ENCODE data around the gene RNU2-1. TPM values are rescaled to one million over a fixed set of nuclear protein-coding genes. Genes with fewer than 3 reads are reported as not detected.
"Not testable (repeated sequence)": the region's sequence is repeated elsewhere in the genome, so short reads cannot be mapped to it uniquely, and the experiment has no call there.

RNU2-1 gene
- total RNA-seq, 2 experiments from 2014 or later, result 6,842 to 7,042 TPM

DNA sequence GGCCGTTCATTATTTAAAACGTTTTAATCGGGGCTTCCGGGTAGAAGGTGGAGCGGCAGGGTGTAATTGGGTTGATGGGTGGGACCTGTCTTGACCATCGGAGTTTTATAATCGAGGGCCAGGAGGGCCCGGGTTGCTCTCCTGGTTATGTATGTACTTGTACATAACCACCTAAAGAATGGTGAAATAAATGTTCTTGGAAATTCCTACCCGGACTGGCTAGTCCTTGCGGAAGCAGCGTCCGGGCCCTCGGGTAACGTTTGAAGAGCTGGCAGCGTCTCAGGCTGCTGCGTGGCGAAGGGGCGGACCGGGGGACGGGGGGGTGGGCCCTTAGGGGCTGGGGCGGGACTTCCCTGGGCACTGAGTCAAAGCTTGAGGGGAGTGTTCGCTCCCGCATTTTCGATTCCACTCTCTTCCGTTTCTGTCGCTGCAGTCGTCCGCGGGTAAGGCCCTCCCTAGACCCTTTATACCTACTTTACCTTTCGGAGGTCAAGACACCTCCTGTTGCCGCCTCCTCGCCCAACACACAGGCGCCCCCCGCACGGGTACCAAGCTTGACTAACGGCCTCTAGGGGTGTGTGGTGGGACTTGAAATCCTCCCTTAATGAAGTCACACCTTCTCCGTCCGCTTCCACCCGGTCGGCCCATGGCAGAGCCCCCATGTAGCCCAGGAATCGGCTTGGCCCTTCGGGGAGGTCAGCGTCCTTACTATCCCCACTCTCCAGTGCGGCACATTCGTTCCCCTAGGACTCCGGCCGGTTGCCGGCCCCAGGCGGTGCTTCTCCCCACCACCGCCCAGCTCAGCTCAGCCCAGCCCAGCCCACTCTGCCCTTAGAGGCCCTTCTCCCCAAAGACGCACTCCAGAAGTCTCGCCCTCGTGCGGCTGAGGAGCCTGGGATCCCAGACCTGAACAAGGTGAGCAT is 22.0 kb downstream of the RNU2-1 start, which contains the start of gene TMEM106A:
TSS of gene TMEM106A (plus strand) at position 396 of the 923 bp plus-strand sequence. CDS start 1,167 bp downstream, outside the sequence.
- peak; percentile 80 for DNase-seq
- ChIA-PET POLR2A (interaction anchor here (0.6 to 6.1 kb wide), 23 partner anchors 9 to 634 kb away, joined by 3 to 150 read pairs (median 6); partner anchors contain the start of genes BRCA1, NBR1, PSMC3IP and RPL27), CTCF (interaction anchor here (1.0 to 2.9 kb wide), 4 partner anchors 12 to 272 kb away, joined by 3 to 16 read pairs (median 6); partner anchors contain the start of genes DHX8 and IFI35)
- Mint-ChIP-seq H3K36me3 (ENCODE audit: low read depth) (peaks cover 54% of the 10 kb centered on the region), H3K27me3 (no peaks in the 10 kb centered on the region), H3K4me1 (peaks cover 31% of the 10 kb centered on the region), H3K9me3 (no peaks in the 10 kb centered on the region), H3K27ac (peak within 1 kb of the TSS; percentile 82), H3K4me3 (peak within 1 kb of the TSS; percentile 81)

- Mint-ChIP-seq H3K27me3 (no peaks in the 10 kb centered on the region), H3K9me3 (no peaks in the 10 kb centered on the region), H3K4me1 (peaks cover 31% of the 10 kb centered on the region), H3K27ac (peak overlapping the region; percentile 82), H3K36me3 (ENCODE audit: low read depth) (peaks cover 51% of the 10 kb centered on the region), H3K4me3 (peak overlapping the region; percentile 81)
- CTCF ChIA-PET, result interaction anchor here (1.7 to 2.9 kb wide), 2 partner anchors 12 to 99 kb away, joined by 5 to 16 read pairs; no protein-coding TSS in a partner anchor
- no peak for DNase-seq
- POLR2A ChIA-PET, result interaction anchor here (0.6 to 6.1 kb wide), 16 partner anchors 8 to 157 kb away, joined by 3 to 150 read pairs (median 8); partner anchors contain the start of genes BRCA1 and NBR1
Observed at GRCh38 chr17:43211123-43211479, 22.7 kb downstream of the RNU2-1 start.

DNA sequence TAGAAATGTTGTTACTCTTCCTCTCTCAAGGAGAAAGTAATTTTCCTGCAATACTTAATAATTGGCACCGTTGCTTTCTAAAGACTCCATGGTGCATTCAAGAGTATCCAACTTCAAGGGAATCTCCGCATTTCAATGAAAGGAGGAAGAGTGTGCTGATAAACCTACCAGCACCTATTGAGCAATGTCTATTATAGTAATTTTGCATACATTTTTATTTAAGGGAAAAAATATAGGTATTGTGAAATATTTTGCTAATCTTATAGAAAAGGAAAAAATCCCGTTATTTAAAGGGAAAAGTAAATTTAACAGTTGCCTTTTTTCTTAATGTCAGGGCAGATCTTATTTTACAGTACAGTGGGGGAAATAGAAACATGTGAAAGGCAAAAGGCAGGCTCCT is 23.2 kb downstream of the RNU2-1 start:
- ChIA-PET CTCF (interaction anchor here (2.9 kb wide), 1 partner anchor 11 kb away, joined by 16 read pairs; no protein-coding TSS in a partner anchor), POLR2A (interaction anchor here (0.6 to 6.1 kb wide), 7 partner anchors 11 to 150 kb away, joined by 3 to 150 read pairs (median 24); partner anchors contain the start of gene BRCA1)
- Mint-ChIP-seq H3K9me3 (no peaks in the 10 kb centered on the region), H3K27ac (peak overlapping the region; percentile 82), H3K4me3 (peak overlapping the region; percentile 81), H3K4me1 (peaks cover 31% of the 10 kb centered on the region), H3K36me3 (ENCODE audit: low read depth) (peaks cover 49% of the 10 kb centered on the region), H3K27me3 (no peaks in the 10 kb centered on the region)
- DNase-seq, result no peak

GRCh38 chr17:43203013-43203412 is 30.8 kb downstream of the RNU2-1 start:
- H3K9me3 Mint-ChIP-seq, DNase-seq, H3K27me3 Mint-ChIP-seq, H3K4me1 Mint-ChIP-seq, H3K27ac Mint-ChIP-seq, H3K4me3 Mint-ChIP-seq, CTCF ChIA-PET: not testable (repeated sequence)
- peaks cover 55% of the 10 kb centered on the region for H3K36me3 Mint-ChIP-seq (ENCODE audit: low read depth)
- POLR2A ChIA-PET, result interaction anchor here (1.2 kb wide), 1 partner anchor 9 kb away, joined by 5 read pairs; the partner anchor contains the start of gene TMEM106A

DNA sequence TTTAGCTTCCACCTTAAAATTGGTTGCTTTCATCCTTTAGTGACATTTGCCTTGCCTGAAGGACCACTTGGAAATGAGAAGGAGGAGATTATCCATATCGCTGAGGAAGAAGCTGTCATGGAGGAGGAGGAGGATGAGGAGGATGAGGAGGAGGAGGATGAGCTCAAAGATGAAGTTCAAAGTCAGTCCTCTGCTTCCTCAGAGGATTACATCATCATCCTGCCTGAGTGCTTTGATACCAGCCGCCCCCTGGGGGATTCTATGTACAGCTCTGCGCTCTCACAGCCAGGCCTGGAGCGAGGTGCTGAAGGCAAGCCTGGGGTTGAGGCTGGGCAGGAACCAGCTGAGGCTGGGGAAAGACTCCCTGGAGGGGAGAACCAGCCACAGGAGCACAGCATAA is 33.6 kb downstream of the RNU2-1 start:
- DNase-seq, result no peak
- Mint-ChIP-seq H3K9me3 (no peaks in the 10 kb centered on the region), H3K27ac (no peak overlapping the region), H3K4me1 (peaks cover 3% of the 10 kb centered on the region), H3K27me3 (no peaks in the 10 kb centered on the region), H3K36me3 (ENCODE audit: low read depth) (peaks cover 60% of the 10 kb centered on the region), H3K4me3 (no peak overlapping the region)
- CTCF ChIA-PET, result interaction anchor here (0.8 to 2.6 kb wide), 3 partner anchors 9 to 110 kb away, joined by 3 to 16 read pairs (median 3); partner anchors contain the start of gene TMEM106A
- POLR2A ChIA-PET, result interaction anchor here (1.1 to 5.4 kb wide), 4 partner anchors 12 to 115 kb away, joined by 3 to 37 read pairs (median 10); partner anchors contain the start of gene TMEM106A

GRCh38 chr17:43199633-43200032 is 34.1 kb downstream of the RNU2-1 start:
- ChIA-PET CTCF (interaction anchor here (0.6 to 2.6 kb wide), 4 partner anchors 9 to 271 kb away, joined by 3 to 16 read pairs (median 4); partner anchors contain the start of gene TMEM106A), POLR2A (interaction anchor here (1.1 to 5.4 kb wide), 5 partner anchors 13 to 116 kb away, joined by 3 to 37 read pairs (median 5); partner anchors contain the start of genes NBR1 and TMEM106A)
- H3K9me3 Mint-ChIP-seq, result no peaks in the 10 kb centered on the region
- H3K36me3 Mint-ChIP-seq (ENCODE audit: low read depth), result peaks cover 65% of the 10 kb centered on the region
- peaks cover 3% of the 10 kb centered on the region for H3K4me1 Mint-ChIP-seq
- no peak overlapping the region for H3K27ac Mint-ChIP-seq
- no peak overlapping the region for H3K4me3 Mint-ChIP-seq
- no peaks in the 10 kb centered on the region for H3K27me3 Mint-ChIP-seq
- DNase-seq, result no peak

DNA sequence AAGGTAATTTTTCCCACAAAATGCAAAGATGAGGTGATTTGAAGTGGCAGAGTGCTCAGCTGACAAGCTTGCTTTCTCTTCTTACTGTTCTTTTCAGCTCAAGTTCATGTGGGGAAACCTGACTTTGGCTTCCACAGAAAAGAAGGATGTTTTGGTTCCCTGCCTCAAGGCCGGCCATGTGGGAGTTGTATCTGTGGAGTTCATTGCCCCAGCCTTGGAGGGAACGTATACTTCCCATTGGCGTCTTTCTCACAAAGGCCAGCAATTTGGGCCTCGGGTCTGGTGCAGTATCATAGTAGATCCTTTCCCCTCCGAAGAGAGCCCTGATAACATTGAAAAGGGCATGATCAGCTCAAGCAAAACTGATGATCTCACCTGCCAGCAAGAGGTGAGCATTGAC is 40.5 kb downstream of the RNU2-1 start:
- Mint-ChIP-seq H3K9me3 (no peaks in the 10 kb centered on the region), H3K27ac (no peak overlapping the region), H3K4me3 (no peak overlapping the region), H3K27me3 (no peaks in the 10 kb centered on the region), H3K36me3 (ENCODE audit: low read depth) (peaks cover 79% of the 10 kb centered on the region), H3K4me1 (no peaks in the 10 kb centered on the region)
- ChIA-PET CTCF (no interaction called here), POLR2A (interaction anchor here (0.7 to 2.4 kb wide), 2 partner anchors 19 to 175 kb away, joined by 3 to 6 read pairs; partner anchors contain the start of gene TMEM106A)
- DNase-seq, result no peak

GRCh38 chr17:43186656-43187055 is 47.1 kb downstream of the RNU2-1 start:
- CTCF ChIA-PET, H3K27me3 Mint-ChIP-seq, POLR2A ChIA-PET, DNase-seq, H3K4me3 Mint-ChIP-seq, H3K9me3 Mint-ChIP-seq, H3K27ac Mint-ChIP-seq, H3K4me1 Mint-ChIP-seq: not testable (repeated sequence)
- H3K36me3 Mint-ChIP-seq (ENCODE audit: low read depth), result peaks cover 46% of the 10 kb centered on the region

GRCh38 chr17:43183921-43184320 is 49.9 kb downstream of the RNU2-1 start:
- CTCF ChIA-PET, result no interaction called here
- Mint-ChIP-seq H3K27ac (no peak overlapping the region), H3K4me1 (no peaks in the 10 kb centered on the region), H3K36me3 (ENCODE audit: low read depth) (peaks cover 33% of the 10 kb centered on the region), H3K27me3 (no peaks in the 10 kb centered on the region), H3K4me3 (no peak overlapping the region), H3K9me3 (no peaks in the 10 kb centered on the region)
- no peak for DNase-seq
- POLR2A ChIA-PET, result interaction anchor here (1.5 kb wide), 1 partner anchor 12 kb away, joined by 5 read pairs; the partner anchor contains the start of gene NBR1

Other genes with a start within 250 kb of the RNU2-1 start
- 100 to 1,000 TPM; 880 to 892 TPM for gene RPL27, start 235.6 kb downstream of the RNU2-1 start, total RNA-seq
- 100 to 1,000 TPM; 149 to 154 TPM for gene IFI35, start 227.2 kb downstream of the RNU2-1 start, total RNA-seq
- gene VAT1, start 211.6 kb downstream of the RNU2-1 start, total RNA-seq, result 10 to 100 TPM; 15.0 to 16.6 TPM
- not detected for gene RND2, start 208.7 kb downstream of the RNU2-1 start, total RNA-seq
- 10 to 100 TPM; 62.5 to 66.5 TPM for gene BRCA1, start 108.6 kb downstream of the RNU2-1 start, total RNA-seq
- 10 to 100 TPM; 68.1 to 69.8 TPM for gene NBR1, start 62.8 kb downstream of the RNU2-1 start, total RNA-seq
- 10 to 100 TPM; 12.9 to 13.8 TPM for gene TMEM106A, start 22.1 kb downstream of the RNU2-1 start, total RNA-seq
- gene CCDC200, start 5.4 kb downstream of the RNU2-1 start, total RNA-seq, result under 1 TPM in 1 of 2 experiments, not detected in 1; 0.53 TPM
- gene ARL4D, start 165.0 kb upstream of the RNU2-1 start, total RNA-seq, result 1 to 10 TPM; 5.5 to 6.4 TPM
- gene DHX8, start 250.0 kb upstream of the RNU2-1 start, total RNA-seq, result 10 to 100 TPM; 59.8 to 61.3 TPM

Measured in activated CD4-positive, alpha-beta memory T cell treated with anti-CD3 and anti-CD28 coated beads, Interleukin-2, amount 10 ng/mL, durations not matched to agents 7 days and 5 days (primary cell).